HG03521 (cell line): Measurements from ENCODE around the gene TXNL4B.

Experiments
- ATAC-seq: cut with Tn5 transposase; IDR thresholded peaks from one replicate; pipeline ENCODE4 v1.9.1; 2021; ENCODE audit warnings: mild to moderate bottlenecking, moderate library complexity; ENCODE audit not compliant: unreplicated experiment

TXNL4B gene

DNA sequence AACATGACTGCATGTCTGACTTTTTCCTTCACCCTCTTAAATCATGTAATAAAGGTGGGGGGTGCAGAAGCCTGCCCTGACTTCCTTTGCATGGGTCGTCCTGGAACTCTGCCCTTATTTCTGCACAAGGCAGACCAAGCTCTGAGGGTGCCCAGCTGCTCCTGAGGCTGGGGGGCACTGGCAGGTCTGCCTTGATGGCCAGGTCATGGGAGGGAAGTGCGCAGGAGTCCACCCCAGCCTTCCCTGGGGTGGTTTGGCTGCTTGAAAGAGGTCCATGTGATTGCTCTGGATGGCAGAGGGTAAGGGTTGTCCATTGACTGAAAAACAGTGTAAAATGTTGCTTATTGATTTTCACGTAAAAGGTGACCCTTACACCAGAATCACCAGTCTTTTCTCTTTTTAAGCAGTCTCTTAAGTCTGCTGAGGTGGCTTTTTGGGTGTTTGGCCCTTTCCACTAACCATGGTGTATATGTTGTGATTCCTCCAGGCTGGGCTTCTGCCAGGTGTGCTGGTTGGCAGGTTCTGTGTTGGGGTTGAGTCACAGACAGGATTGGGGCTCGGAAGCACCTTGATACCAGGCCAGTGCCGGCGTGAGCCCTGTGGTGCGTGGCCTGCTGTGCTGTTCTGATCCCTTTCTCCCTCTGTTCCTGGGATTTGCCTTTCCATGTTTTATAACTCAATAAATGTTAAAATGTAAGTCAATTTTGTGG is 19.6 kb upstream of the TXNL4B start:
- no peak for ATAC-seq

DNA sequence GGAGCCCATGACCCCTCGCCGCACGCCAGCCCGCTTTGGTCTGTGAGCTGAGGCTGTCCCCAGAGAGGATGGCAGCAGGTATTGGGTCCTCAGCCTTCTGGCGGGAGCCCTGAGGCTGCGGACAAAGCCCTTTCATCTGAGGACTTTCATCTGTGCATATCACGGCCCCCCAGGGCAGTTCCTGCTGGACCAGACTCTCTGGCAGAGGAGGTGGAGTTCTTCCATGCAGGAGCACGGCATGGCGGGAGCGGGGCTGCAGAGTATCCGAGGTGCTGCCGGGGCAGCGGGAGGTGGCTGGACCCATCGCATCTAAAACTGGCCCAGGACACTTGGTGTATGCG is 19.0 kb upstream of the TXNL4B start:
- no peak for ATAC-seq

DNA sequence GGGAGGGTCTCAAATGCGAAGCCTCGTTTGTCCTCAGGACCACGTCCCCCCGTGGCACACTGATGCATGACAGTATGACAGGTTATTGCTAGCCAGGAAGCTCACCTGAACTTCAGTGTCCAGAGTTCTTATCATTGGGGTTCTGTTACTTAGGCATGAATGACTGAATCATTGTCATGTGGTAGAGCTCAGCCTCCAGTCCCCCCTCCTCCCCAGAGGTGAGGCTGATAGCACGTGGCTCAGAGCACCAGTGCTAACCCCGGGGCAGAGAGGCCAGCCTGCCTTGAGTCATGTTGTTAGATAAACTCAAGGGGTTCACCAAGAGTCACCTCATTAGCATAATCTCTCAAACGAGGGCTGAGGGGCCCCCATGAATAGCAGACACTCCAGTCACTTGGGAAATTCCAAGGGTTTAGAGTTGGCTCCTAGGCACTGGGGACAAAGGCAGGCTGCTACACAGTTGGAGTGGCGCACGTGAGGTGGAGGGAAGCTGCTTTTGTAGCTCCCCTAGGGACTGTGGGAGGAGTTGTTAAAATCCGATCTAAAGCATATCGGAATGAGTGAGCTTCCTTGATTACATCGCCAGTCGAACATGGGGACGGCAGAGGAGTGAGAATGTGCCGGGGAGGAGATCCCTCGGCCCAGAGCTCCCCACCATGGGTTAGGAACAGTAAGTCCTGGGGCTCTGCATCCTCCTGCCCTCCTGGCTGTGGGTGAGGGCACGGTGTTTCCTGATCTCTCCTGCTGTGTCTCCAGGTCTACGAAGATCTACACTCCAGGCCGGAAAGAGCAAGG is 18.4 kb upstream of the TXNL4B start:
- ATAC-seq: no peak

DNA sequence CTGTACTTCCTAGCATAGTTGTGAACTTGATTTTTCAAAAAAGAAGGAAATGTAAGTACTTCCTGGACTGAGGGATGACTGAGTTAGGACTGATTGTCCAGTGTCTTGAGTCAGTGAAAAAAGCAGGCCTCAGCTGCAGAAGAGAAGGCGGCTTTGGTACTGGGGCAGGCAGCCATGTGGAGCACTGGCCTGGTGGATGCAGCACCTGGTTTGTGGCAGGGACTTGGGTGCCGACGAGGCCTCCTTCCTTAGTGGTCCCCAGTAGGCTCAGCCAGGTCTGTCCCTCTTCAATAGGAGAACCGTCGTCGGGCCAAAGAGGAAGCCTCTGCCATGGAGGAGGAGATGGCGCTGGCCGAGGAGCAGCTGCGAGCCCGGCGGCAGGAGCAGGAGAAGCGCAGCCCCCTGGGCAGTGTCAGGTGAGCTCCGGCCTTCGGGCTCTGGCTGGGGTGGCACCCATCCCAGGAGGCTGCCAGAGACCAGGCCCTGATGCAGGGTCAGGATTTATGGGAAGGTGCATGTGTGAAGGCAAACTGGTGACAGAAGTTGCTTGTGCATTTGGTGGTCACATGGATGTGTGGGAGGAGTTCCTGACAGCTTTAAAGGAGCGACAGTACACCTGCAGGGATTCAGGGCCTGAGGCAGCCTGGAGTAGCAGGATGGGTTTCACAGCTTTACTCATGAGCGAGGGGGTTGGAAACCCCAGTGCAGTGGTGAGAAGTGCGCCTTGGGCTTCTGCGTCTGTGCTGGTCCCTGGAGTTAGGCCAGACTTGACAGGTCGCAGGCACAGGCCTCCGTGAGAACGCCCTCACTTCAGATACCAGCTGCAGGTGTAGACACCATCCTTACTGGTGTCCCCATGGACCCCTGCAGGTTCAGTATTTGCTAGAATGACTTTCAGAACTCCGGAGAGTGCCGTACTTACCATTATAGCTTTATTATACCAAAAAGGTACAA is 17.5 kb upstream of the TXNL4B start:
- ATAC-seq: no peak

DNA sequence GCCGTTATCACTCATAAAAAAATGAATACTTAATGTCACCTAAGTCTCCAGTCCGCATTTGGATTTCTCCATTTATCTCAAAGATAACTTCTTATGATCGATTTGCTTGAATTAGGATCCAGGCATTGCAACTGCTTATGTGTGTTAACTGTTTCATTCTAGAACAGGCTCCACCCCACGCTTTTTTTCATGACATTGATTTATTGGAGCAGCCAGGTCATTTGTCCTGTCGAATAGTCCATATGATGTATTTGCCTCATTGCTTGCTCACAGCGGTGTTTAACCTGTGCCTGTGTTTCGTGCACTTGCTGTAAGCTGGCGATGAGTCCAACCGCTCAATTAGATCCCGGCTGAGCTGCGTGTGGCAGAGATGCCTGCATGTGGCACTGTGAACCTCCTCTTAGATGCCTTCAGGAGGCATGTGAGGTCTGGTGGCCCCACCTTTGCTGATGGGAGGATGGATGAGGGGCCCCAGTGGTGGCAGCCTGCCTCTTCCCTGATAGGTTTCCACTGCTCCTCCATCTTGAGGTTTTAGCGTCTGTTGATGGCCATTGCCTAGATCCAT is 16.6 kb upstream of the TXNL4B start:
- ATAC-seq: no peak

DNA sequence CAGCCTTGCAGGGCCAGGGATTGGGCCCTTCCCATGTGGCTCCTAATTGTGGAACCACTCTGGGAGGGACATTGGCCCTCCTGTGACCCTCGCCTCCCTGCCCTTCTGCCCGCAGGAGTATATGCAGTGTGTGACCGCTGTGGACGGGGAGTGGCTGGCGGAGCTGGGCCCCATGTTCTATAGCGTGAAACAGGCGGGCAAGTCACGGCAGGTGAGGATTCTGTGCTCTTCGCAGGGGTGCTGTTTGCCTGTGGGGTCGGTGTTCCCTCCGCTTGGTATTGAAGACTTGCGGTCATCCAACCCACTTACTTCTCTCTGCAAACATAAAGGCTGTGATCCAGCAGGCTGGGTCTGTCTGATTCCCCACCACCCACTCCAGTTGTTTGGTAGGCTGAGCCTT is 15.9 kb upstream of the TXNL4B start:
- ATAC-seq: no peak

DNA sequence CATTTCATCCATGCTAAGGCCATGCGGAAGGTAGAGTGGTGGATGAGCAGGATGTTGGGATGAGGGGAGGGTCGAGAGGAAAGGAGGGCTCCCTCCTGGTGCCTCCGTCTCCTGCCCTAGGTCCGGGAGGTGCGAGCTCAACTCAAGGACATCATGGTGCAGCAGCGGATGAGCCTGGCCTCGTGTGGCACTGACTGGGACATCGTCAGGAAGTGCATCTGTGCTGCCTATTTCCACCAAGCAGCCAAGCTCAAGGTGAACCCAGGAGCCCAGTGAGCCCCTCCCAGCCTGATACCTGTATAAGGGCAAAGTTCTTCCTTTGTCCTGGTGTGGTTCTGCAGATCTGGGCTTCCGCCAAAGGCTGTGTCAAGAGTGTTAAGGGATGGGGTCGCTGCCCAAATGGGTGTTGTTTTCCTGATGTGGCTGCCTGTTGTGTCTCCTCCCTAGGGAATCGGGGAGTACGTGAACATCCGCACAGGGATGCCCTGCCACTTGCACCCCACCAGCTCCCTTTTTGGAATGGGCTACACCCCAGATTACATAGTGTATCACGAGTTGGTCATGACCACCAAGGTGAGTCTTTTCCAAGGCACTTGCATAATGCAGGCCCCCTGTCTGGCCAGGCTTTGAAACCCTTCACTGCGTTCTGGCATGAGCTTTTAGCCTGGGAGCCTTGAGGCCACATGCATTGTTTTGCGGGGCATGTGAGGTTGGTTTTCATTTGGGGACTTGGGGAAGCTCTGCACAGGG is 15.1 kb upstream of the TXNL4B start:
- no peak for ATAC-seq

DNA sequence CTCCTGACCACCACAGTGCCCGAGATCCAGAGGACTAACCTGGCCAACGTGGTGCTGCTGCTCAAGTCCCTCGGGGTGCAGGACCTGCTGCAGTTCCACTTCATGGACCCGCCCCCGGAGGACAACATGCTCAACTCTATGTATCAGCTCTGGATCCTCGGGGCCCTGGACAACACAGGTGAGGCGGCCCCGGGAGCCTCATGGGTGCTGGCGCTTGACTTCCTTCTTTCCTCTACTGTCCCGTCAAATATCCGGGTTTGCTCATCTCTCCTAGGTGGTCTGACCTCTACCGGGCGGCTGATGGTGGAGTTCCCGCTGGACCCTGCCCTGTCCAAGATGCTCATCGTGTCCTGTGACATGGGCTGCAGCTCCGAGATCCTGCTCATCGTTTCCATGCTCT is 14.0 kb upstream of the TXNL4B start:
- ATAC-seq: no peak

DNA sequence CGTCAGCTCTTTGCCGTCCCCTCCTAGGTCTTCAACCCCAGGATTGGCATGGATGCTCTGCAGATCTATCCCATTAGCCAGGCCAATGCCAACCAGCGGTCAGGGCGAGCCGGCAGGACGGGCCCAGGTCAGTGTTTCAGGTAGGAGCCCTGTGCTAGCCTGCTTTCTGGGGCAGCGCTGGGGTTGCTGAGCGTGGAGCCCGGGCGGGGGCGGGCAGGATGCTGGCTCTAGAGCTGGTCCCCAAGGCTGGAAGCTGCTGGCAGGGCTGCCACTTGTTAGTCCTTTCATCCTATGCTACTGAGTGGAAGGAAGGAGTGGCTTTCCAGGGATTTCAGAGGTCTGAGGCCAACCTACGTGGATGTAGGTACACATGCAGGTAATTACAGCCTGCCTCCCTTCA is 12.6 kb upstream of the TXNL4B start:
- ATAC-seq: no peak

DNA sequence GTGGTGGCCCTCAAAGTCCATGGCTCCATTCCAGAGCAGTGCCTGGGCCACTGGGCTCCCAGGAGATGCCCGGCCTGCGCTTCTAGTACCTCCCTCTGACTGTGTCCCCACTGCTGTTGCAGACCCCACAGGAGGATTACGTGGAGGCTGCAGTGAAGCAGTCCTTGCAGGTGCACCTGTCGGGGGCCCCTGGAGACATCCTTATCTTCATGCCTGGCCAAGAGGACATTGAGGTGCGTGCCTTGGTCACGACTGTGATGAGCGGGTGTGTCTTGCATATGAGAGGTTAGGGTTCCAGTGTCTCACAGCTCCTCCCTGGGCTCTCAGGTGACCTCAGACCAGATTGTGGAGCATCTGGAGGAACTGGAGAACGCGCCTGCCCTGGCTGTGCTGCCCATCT is 11.5 kb upstream of the TXNL4B start:
- no peak for ATAC-seq

DNA sequence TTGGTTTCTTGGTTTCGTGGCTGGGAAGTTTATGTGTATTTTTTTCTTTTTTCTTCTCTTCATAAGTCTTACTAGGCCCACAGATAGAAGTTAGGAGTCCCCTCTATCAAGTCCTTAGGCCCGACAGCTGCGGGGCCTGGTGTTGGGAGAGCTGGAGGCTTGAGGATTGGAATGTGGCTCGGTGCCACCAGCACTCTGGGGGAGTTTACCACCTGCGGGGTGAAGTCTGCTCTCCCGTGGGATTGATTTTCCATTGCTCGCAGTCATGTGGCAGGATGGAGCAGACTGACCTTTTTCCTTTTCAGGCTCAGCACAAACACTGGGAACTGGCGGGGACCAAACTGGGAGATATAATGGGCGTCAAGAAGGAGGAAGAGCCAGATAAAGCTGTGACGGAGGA is 7.8 kb upstream of the TXNL4B start:
- no peak for ATAC-seq

DNA sequence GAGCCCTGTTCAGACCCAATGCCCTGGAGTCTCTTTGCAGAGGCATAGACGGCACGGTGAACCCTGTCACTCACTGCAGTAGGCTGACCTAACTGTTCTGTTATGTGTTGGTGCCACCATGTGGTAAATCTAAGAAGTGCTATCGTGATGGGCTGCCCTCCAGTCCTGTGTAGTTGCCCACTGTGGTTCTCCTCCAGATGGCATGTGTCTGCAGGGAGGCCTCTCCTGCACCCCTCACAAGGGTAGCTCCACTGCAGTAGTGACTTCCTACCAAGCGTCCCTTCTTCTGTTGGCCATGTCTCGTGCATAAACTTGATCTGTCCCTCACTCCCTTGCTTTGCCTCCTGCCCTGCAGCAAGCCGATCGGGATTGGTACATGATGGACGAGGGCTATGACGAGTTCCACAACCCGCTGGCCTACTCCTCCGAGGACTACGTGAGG is 6.0 kb upstream of the TXNL4B start:
- ATAC-seq: peak; percentile 81

DNA sequence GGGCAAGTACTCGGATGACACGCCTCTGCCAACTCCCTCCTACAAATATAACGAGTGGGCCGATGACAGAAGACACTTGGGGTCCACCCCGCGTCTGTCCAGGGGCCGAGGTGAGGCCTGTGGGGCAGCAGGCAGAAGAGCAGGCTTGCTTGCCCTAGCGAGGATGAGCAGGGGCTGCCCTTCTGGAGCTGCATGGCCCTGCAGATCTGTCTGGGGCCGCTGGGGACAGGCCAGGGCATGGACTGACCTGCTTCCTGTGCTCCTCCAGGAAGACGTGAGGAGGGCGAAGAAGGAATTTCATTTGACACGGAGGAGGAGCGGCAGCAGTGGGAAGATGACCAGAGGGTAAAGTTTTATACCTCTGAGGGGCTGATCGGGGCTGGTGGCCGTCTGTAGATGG is 5.5 kb upstream of the TXNL4B start:
- no peak for ATAC-seq

DNA sequence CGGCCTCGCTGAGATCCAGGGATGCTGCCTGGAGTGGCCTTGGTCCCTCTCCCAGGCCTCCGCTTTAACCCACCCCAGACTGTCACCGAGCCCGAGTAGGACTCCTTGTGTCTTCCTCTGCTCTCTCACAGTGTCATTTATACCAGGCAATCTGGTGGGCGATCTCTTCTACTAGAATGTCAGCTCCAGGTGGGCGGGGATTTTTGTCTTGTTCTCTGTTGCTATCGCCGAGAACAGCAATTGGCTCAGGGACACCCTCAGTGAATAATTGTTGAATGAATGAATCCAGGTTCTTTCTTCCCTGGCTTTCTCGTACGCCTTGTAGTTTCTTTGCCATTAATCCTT is 818 bp upstream of the TXNL4B start:
- ATAC-seq: peak; percentile 0

DNA sequence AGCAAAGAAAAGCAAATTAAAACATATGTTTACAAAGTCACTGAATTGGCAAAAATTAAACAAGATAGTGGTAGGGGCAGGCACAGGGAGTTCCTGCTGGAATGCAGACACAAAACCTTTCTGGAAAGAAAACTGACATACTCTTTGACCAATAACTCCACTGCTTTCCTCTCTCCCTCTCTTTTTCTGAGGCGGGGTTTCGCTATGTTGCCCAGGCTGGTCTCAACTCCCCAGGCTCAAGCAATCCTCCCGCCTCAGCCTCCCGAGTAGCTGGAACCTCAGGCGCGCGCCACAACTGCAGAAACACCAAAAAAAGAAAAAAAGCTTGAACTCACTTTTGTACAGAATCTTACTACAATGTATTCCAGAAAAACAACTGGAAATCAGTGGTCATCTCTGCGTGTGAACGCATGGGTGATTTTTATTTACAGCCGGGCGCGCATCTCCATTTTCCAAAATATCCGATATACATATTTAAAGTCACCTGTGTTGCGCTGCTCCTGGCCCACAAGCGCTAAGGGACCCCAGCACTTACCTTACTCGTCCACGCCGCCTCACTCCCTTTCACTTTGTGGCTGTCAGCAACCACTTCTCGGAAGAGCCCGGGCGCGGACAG is 480 bp downstream of the TXNL4B start:
- ATAC-seq: no peak

DNA sequence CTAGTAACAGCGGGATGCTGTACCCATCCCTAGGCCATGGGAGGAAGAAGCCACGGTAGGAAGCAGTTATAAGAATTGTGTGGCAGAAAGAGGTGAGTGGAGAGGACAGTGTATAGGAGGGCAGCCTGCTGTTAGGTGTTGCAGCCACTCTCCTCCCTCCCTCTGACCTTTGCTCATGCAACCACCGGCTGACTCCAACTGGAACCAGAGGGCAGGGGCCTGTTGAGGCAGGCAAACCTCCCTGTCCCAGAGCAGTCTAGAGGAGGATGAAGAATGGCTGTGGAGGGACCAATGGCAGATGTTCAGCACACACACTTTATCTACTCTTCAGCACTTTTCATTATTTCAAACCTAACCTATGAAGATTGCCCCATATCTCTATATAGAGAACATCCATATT is 2.2 kb downstream of the TXNL4B start:
- no peak for ATAC-seq

DNA sequence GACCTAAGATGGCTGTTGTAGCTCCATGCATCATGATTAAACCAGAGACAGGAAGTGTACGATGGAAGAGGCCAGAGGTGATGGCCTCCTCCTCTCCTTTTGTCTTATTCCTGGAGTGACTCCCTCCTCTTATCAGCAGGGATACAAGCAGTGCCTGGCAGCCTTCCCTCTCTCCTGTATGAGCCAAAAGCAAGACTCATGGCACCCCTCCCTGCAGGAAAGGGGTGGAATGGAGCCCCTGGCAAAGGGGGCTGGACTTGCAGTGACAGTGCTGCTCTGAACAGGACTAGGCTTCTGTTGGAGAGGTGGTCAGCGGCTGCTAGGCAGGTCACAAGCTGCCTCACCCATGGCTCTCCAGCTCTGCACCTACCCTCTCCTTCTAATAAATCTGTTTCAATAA is 8.4 kb downstream of the TXNL4B start:
- no peak for ATAC-seq

DNA sequence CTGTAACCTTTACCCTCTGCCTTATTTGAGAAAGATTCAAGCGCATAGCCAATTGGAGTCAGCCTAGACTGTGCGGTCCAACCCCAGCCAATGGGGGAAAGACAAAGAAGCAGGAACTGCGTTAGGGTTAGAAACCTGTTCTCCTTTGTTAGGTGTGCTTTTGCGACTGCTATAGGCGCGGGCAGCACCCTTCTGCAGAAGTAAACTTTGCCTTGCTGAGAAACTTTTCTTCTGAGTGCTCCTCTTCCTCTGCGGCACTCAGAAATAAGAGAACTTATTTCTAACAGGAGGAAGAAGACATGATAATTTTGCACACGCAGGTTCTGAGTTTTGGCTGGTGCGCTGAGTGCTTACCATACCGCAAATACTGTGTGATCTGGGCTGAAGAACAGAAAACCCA is 9.0 kb downstream of the TXNL4B start:
- ATAC-seq: no peak

DNA sequence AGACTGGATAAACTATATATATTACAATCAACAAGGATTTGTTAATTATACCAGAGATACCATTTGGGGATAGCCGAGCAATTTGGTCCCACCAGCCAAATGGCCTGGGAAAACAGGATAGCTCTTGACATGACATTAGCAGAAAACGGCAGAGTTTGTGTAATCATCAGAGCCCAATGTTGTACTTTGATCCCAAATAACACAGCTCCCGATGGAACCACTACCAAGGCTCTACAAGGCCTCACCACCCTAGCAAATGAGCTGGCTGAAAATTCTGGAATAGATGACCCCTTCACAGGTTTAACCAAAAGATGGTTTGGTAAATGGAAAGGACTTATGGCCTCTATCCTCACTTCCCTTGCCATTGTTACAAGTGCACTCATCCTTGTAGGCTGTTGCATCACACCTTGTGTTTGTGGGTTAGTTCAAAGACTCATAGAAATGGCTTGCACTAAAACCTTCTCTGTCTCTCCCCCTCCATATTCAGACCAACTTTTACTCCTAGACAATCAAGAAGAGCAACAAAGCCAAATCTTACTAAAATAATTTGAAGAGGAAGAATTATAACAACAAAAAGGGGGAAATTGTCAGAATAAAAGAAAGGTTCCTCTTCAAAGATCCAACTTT is 9.5 kb downstream of the TXNL4B start:
- ATAC-seq: no peak
